22Rv1 (cell line): ENCODE results near the gene SRCAP.

Source experiments
- H3K27ac ChIP-seq: fragments of 450-650 bp; 2 replicates; pipeline ENCODE4 v1.5.1; 2017
- ZFX ChIP-seq: fragments of 450-650 bp; IDR thresholded peaks from 2 replicates; pipeline ENCODE4 v1.6.1; 2017; ENCODE audit warnings: antibody characterized with exemption, borderline replicate concordance
- TF ChIP-seq, protein P1 (sequence below): fragments of 450-650 bp; IDR thresholded peaks from 2 replicates; pipeline ENCODE4 v1.5.1; 2017; ENCODE audit warnings: mild to moderate bottlenecking

The SRCAP gene

DNA sequence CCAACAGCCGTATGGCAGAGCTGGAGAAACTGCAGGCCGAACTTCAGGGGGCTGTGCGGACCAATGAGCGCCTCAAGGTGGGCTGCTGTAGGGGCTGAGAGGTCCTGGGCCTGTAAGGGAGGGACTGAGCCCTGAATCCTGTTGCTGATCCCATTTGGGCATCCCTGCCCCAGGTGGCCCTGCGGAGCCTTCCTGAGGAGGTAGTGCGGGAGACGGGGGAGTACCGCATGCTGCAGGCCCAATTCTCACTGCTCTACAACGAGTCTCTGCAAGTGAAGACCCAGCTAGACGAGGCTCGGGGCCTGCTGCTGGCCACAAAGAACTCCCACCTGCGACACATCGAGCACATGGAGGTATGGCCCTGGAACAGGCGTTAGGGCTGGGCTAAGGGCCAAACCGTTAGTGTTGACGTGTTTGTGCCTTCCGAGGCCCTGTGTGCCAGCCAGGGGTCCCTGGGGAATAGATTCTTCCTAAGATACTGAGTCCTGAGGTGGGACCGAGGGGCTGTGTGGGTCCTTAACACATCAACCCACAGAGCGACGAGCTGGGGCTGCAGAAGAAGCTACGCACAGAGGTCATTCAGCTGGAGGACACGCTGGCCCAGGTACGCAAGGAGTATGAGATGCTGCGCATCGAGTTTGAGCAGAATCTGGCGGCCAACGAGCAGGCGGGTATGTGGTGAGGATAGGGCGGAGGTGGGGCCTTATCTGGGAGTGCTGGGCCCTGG is 67.4 kb downstream of the SRCAP start:
- no peak overlapping the region for H3K27ac ChIP-seq
- TF ChIP-seq, protein P1, sequence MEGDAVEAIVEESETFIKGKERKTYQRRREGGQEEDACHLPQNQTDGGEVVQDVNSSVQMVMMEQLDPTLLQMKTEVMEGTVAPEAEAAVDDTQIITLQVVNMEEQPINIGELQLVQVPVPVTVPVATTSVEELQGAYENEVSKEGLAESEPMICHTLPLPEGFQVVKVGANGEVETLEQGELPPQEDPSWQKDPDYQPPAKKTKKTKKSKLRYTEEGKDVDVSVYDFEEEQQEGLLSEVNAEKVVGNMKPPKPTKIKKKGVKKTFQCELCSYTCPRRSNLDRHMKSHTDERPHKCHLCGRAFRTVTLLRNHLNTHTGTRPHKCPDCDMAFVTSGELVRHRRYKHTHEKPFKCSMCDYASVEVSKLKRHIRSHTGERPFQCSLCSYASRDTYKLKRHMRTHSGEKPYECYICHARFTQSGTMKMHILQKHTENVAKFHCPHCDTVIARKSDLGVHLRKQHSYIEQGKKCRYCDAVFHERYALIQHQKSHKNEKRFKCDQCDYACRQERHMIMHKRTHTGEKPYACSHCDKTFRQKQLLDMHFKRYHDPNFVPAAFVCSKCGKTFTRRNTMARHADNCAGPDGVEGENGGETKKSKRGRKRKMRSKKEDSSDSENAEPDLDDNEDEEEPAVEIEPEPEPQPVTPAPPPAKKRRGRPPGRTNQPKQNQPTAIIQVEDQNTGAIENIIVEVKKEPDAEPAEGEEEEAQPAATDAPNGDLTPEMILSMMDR = no peak
- no peak for TF ChIP-seq ZFX

DNA sequence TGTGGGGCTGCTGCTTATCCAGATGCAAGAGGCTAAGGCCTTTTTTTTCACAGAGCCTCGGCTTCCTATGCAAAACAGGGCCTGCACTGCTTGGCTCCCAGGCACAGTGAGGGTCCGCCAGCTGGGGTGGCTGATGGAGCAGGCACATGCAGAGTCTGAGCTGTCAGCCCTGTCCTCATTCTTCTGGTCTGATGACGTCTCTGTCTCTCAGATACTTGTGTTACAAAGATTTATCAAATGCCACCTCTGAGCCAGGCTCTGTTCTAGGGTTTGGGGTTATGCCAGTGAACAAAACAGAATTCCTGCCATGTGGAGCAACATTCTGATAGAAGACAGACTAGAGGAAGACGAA is 67.9 kb downstream of the SRCAP start:
- TF ChIP-seq ZFX = no peak
- TF ChIP-seq, protein P1 = no peak
- H3K27ac ChIP-seq = no peak overlapping the region

DNA sequence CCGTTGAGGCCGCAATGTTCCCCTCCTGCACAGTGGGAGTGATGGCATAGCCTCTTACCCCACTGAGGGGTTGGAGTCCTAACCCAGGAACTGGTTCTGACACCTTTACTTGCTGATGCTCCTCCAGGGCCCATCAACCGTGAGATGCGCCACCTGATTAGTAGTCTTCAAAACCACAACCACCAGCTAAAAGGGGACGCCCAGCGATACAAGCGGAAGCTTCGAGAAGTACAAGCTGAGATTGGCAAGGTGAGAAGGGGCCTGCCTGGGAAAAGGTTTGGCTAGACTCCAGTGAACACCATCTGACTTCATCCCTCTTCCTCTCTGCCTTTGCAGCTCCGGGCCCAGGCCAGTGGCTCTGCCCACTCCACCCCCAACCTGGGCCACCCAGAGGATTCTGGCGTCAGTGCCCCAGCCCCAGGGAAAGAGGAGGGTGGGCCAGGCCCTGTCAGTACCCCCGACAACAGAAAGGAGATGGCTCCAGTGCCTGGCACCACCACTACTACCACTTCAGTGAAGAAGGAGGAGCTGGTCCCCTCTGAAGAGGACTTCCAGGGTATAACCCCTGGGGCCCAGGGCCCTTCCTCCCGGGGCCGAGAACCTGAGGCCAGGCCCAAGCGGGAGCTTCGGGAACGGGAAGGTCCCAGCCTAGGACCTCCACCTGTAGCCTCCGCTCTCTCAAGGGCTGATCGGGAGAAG is 68.9 kb downstream of the SRCAP start:
- TF ChIP-seq, protein P1 = no peak
- no peak for TF ChIP-seq ZFX
- H3K27ac ChIP-seq = no peak overlapping the region

DNA sequence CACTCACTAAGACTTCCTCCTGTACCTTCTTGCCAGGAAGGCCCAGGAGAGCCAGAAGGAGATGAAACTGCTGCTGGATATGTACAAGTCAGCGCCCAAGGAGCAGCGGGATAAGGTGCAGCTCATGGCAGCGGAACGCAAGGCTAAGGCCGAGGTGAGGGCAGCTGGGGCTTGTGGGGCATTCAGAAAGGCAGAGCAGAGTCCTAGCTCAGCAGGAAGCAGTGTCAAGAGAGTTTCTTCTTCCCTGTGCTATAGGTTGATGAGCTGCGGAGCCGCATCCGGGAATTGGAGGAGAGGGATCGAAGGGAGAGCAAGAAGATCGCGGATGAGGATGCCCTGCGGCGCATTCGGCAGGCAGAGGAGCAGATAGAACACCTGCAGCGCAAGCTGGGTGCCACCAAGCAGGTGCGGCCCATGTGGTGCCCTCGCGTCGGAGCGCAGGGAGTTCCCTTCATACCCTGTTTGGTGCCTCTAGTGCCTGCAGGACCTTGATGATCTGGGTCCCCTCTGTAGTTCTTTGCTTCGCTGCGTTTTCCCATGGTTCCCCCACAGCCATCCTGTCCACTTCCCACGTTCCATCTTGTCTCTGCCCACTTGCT is 69.7 kb downstream of the SRCAP start:
- H3K27ac ChIP-seq = no peak overlapping the region
- TF ChIP-seq, protein P1 = no peak
- TF ChIP-seq ZFX = no peak

DNA sequence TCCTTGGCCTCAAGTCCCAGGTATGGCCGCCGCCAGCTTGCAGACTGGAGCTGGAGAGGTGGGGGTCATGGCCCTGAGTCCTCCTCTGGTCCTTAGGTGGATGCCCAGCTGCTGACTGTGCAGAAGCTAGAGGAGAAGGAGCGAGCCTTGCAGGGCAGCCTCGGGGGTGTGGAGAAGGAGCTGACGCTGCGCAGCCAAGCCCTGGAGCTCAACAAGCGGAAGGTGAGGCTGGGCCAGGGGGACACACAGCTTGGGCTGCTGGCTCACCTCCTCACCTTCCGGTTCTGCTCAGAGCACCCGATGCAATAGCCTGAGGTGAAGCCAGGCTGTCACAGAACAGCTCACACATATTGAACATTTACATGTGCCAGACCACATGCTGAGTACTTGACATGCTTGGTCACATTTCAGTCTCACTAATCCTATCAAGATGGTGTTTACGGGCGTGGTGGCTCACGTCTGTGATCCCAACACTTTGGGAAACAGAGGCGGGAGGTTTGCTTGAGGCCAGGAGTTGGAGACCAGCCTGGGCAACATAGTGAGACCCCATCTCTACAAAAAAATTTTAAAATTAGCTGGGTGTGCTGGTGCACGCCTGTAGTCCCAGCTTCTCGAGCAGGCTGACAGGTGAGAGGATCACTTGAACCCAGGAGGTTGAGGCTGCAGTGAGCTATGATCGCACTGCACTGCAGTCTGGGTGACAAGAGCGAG is 70.6 kb downstream of the SRCAP start:
- no peak for TF ChIP-seq ZFX
- TF ChIP-seq, protein P1 = no peak
- no peak overlapping the region for H3K27ac ChIP-seq

DNA sequence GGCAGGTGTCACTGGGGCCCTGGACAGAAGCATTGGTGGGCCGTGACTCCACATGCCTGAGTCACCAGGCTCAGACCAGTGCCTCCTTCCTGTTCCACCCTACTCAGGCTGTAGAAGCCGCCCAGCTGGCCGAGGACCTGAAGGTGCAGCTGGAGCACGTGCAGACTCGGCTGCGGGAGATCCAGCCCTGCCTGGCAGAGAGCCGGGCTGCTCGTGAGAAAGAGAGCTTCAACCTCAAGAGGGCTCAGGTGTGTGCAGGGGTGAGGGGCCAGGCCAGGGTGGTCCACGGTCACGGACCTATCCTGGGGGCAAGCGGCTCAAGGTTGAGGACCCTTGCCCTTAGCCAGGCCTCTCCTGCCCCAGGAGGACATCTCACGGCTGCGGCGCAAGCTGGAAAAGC is 72.8 kb downstream of the SRCAP start:
- no peak overlapping the region for H3K27ac ChIP-seq
- TF ChIP-seq, protein P1 = no peak
- TF ChIP-seq ZFX = no peak
